Testis (tissue), 2 donors: ENCODE results near the gene TGM2.

Source experiments
- CTCF ChIP-seq, 3 experiments: fragments of 450-650 bp in 2 of 3; fragments of 200-600 bp in 1 of 3; sonication (generic) in 1 of 3; IDR thresholded peaks; one replicate each; pipeline ENCODE4 v1.5.1; 2016 to 2019; ENCODE audit warnings: antibody characterized with exemption in 3 of 3, mild to moderate bottlenecking in 2 of 3, moderate library complexity in 1 of 3
- POLR2A ChIP-seq: fragments of 450-650 bp; IDR thresholded peaks from one replicate; pipeline ENCODE4 v1.6.1; 2017; ENCODE audit warnings: antibody characterized with exemption, mild to moderate bottlenecking, moderate library complexity

- no peak for TF ChIP-seq CTCF (IDR thresholded peaks at IDR 0.05)
- TF ChIP-seq POLR2A = no peak
These were observed 47.4 kb downstream of the TGM2 start for GRCh38 chr20:38117635-38118034.
